ENCODE data around the gene SORCS3. TPM values are rescaled to one million over a fixed set of nuclear protein-coding genes. Genes with fewer than 3 reads are reported as not detected.

The SORCS3 gene
- total and polyA plus RNA-seq, 2 of the 4 experiments (the other 2 are of a cell fraction), result not detected

GRCh38 chr10:104689105-104689504 lies 48.0 kb downstream of the SORCS3 start:
- Histone ChIP-seq H2BK5ac (ENCODE audit: low read depth, low read length, poor library complexity, severe bottlenecking) (no peak overlapping the region), H3K9ac (ENCODE audit: low read depth, low read length) (no peak overlapping the region), H3K4me2 (ENCODE audit: low read depth, low read length) (no peak overlapping the region), H3K14ac (replicated peaks; ENCODE audit: low read depth, low read length) (no peak overlapping the region), H3K4me3 (ENCODE audit: insufficient read depth, low read depth, low read length) (no peak overlapping the region), H3K4me1 (ENCODE audit: control insufficient read depth, insufficient read depth, low read length) (no peaks in the 10 kb centered on the region), H4K8ac (ENCODE audit: low read depth in 2 of 2, low read length in 2 of 2) (no peak overlapping the region), H2BK15ac (ENCODE audit: low read depth, low read length) (no peak overlapping the region), H3K36me3 (ENCODE audit: control insufficient read depth, insufficient read depth, low read length) (no peaks in the 10 kb centered on the region), H3K18ac (ENCODE audit: low read depth, low read length) (no peak overlapping the region), H2BK120ac (ENCODE audit: low read depth, low read length) (no peak overlapping the region), H3K27ac (ENCODE audit: insufficient read depth, low read length) (no peak overlapping the region), H2BK20ac (ENCODE audit: low read depth, low read length) (no peak overlapping the region), H2AK5ac (ENCODE audit: low read depth, low read length) (no peak overlapping the region), H3K27me3 (ENCODE audit: control insufficient read depth, insufficient read depth, low read length) (no peaks in the 10 kb centered on the region), H4K5ac (ENCODE audit: low read depth, low read length) (no peak overlapping the region), H4K91ac (ENCODE audit: insufficient read depth, low read depth, low read length) (no peak overlapping the region), H2AK9ac (replicated peaks; ENCODE audit: low read depth, low read length, poor library complexity) (no peak overlapping the region), H3K79me1 (ENCODE audit: low read depth in 1 of 2, low read length in 2 of 2) (no peaks in the 10 kb centered on the region), H3K4ac (ENCODE audit: low read depth, low read length) (no peak overlapping the region), H3K23ac (ENCODE audit: low read depth, low read length) (no peak overlapping the region), H3K9me1 (ENCODE audit: insufficient read depth, low read length) (no peaks in the 10 kb centered on the region), H4K20me1 (ENCODE audit: insufficient read depth, low read length) (no peaks in the 10 kb centered on the region), H3K9me3 (ENCODE audit: control insufficient read depth, insufficient read depth, low read length) (peaks cover under 1% of the 10 kb centered on the region; the same call in 1 of the 2 replicates), H3K56ac (ENCODE audit: extremely low read depth, insufficient read depth, low read length) (no peak overlapping the region), H2AFZ (replicated peaks; ENCODE audit: low read length, poor library complexity) (no peak overlapping the region)
- no TSS peak for BruUV-seq (replicated peaks)
- intact Hi-C loops (cut with micrococcal nuclease), result no loop called here
- no peak for TF ChIP-seq CTCF (conservative IDR thresholded peaks at IDR 0.05; ENCODE audit: low read depth, low read length)
- no peak for TF ChIP-seq RCOR1 (IDR thresholded peaks at IDR 0.05; ENCODE audit: insufficient replicate concordance, low read length)
- no peak for TF ChIP-seq CEBPB (IDR thresholded peaks at IDR 0.05; ENCODE audit: low read depth, low read length)
- no peak for TF ChIP-seq MXI1 (IDR thresholded peaks at IDR 0.05; ENCODE audit: borderline replicate concordance, low read depth, low read length)
- TF ChIP-seq MAZ (IDR thresholded peaks at IDR 0.05; ENCODE audit: borderline replicate concordance, low read depth, low read length), result no peak
- no peak for TF ChIP-seq RAD21 (IDR thresholded peaks at IDR 0.05; ENCODE audit: low read length)
- TF ChIP-seq BHLHE40 (IDR thresholded peaks at IDR 0.05; ENCODE audit: low read depth, low read length), result no peak
- no peak for TF ChIP-seq NFE2L2 (IDR thresholded peaks at IDR 0.05; ENCODE audit: low read depth, low read length)
- no peak for TF ChIP-seq CHD1 (IDR thresholded peaks at IDR 0.05; ENCODE audit: low read depth, low read length)
- no peak for TF ChIP-seq SMC3 (IDR thresholded peaks at IDR 0.05; ENCODE audit: low read depth, low read length)
- TF ChIP-seq USF2 (IDR thresholded peaks at IDR 0.05; ENCODE audit: low read depth, low read length), result no peak
- TF ChIP-seq ELK1 (IDR thresholded peaks at IDR 0.05; ENCODE audit: borderline replicate concordance, low read depth, low read length), result no peak
- no peak for TF ChIP-seq POLR2A (IDR thresholded peaks at IDR 0.05; ENCODE audit: low read depth, low read length)
- TF ChIP-seq MAFK (IDR thresholded peaks at IDR 0.05; ENCODE audit: low read depth, low read length), result no peak
- no peak for TF ChIP-seq FOS (IDR thresholded peaks at IDR 0.05; ENCODE audit: low read depth, low read length)
- CTCF ChIA-PET, result no interaction called here
- DNase-seq (no peak), ATAC-seq (ENCODE audit: low read depth) (no peak)
- dilution Hi-C loops (cut with HindIII; ENCODE audit: low sequenced_read_pairs, unreplicated experiment), result no loop called here
- in situ Hi-C loops (cut with MboI; ENCODE audit: low sequenced_read_pairs), result no loop called here
- POLR2A ChIA-PET (ENCODE audit: unreplicated experiment), result no interaction called here
- WGBS, 2 experiments (ENCODE audit: extremely low coverage in 2 of 2, insufficient read length in 1 of 2), result no CpG with 5 or more reads among the region's 2 CpGs

All from IMR-90 (cell line).